ENCODE measurements around the gene MIPEP.

MIPEP gene

GRCh38 chr13:23805122-23805521 lies 84.1 kb downstream of the MIPEP start:
- no peak for DNase-seq

GRCh38 chr13:23804166-23804565 lies 85.0 kb downstream of the MIPEP start:
- DNase-seq: no peak

GRCh38 chr13:23801141-23801540 lies 88.1 kb downstream of the MIPEP start:
- DNase-seq: no peak

- DNase-seq: no peak
Observed at GRCh38 chr13:23799945-23800344, 89.3 kb downstream of the MIPEP start.

GRCh38 chr13:23797276-23797903 lies 91.8 kb downstream of the MIPEP start:
- no peak for DNase-seq

GRCh38 chr13:23796551-23796950 lies 92.6 kb downstream of the MIPEP start:
- no peak for DNase-seq

- DNase-seq: no peak
Observed at GRCh38 chr13:23794267-23795161, 94.7 kb downstream of the MIPEP start.

GRCh38 chr13:23793711-23794110 lies 95.5 kb downstream of the MIPEP start:
- no peak for DNase-seq

GRCh38 chr13:23792680-23793079 lies 96.5 kb downstream of the MIPEP start:
- DNase-seq: no peak

GRCh38 chr13:23790577-23791170 lies 98.5 kb downstream of the MIPEP start:
- DNase-seq: no peak

- no peak for DNase-seq
Observed at GRCh38 chr13:23789576-23790346, 99.4 kb downstream of the MIPEP start.

- no peak for DNase-seq
Observed at GRCh38 chr13:23788459-23788858, 100.7 kb downstream of the MIPEP start.

- DNase-seq: no peak
Observed at GRCh38 chr13:23787464-23787863, 101.7 kb downstream of the MIPEP start.

- DNase-seq: no peak
Observed at GRCh38 chr13:23786607-23787006, 102.6 kb downstream of the MIPEP start.

- DNase-seq: no peak
Observed at GRCh38 chr13:23778879-23779278, 110.3 kb downstream of the MIPEP start.

GRCh38 chr13:23778002-23778652 lies 111.1 kb downstream of the MIPEP start:
- DNase-seq: no peak

GRCh38 chr13:23777575-23777870 lies 111.7 kb downstream of the MIPEP start:
- DNase-seq: no peak

GRCh38 chr13:23776698-23777574 lies 112.3 kb downstream of the MIPEP start:
- no peak for DNase-seq

GRCh38 chr13:23772717-23773116 lies 116.5 kb downstream of the MIPEP start:
- DNase-seq: no peak

- DNase-seq: no peak
Observed at GRCh38 chr13:23771956-23772355, 117.2 kb downstream of the MIPEP start.

GRCh38 chr13:23771552-23771951 lies 117.6 kb downstream of the MIPEP start:
- DNase-seq: no peak

- peak; percentile 67 for DNase-seq
Observed at GRCh38 chr13:23770973-23771372, 118.2 kb downstream of the MIPEP start.

Measured in islet precursor cell (in vitro differentiated cells).